A673 (cell line): ENCODE data around the gene PRR14. TPM values are rescaled to one million over a fixed set of nuclear protein-coding genes. Genes with fewer than 3 reads are reported as not detected.

Source experiments
- BruUV-seq: library from RNA; stranded (reverse); fragments of 400-500 nt; replicated peaks from 2 replicates; lab custom pipeline; 2021; lab: Mats Ljungman, UMichigan
- CTCF ChIA-PET: fragments of 300-600 bp; sonication (Branson Sonifier 250); formaldehyde crosslinking; loops from one replicate; lab custom pipeline; 2022; ENCODE audit warnings: antibody characterized with exemption; lab: Charles Lee
- POLR2A ChIA-PET: fragments of 300-600 bp; sonication (Branson Sonifier 250); formaldehyde crosslinking; loops from one replicate; lab custom pipeline; 2022; ENCODE audit warnings: antibody characterized with exemption; ENCODE audit not compliant: low non-redundant PET; lab: Charles Lee
- DNase-seq: peaks from one replicate; pipeline ENCODE4 v3.0.0-alpha.2; 2015; ENCODE audit warnings: low spot score
- H3K27ac ChIP-seq: fragments of 200-600 bp; sonication (generic); 2 replicates; pipeline ENCODE4 v1.5.1; 2016; ENCODE audit warnings: mixed run types, low read depth, mild to moderate bottlenecking, mixed read lengths, antibody characterized with exemption, low read length; ENCODE audit not compliant: poor library complexity, severe bottlenecking
- H3K27me3 ChIP-seq: fragments of 200-600 bp; sonication (generic); replicated peaks from 2 replicates; pipeline ENCODE4 v1.6.1; 2017; ENCODE audit warnings: mixed run types, low read depth, mild to moderate bottlenecking, mixed read lengths, antibody characterized with exemption, low read length; ENCODE audit not compliant: insufficient read depth, poor library complexity
- H3K36me3 ChIP-seq: fragments of 200-600 bp; sonication (generic); 2 replicates; pipeline ENCODE4 v1.6.1; 2016; ENCODE audit warnings: mixed run types, mild to moderate bottlenecking, mixed read lengths, antibody characterized with exemption, low read length; ENCODE audit not compliant: insufficient read depth, poor library complexity, severe bottlenecking
- H3K4me1 ChIP-seq: fragments of 200-600 bp; sonication (generic); 2 replicates; pipeline ENCODE4 v1.6.1; 2017; ENCODE audit warnings: mixed run types, mild to moderate bottlenecking, mixed read lengths, antibody characterized with exemption, low read length; ENCODE audit not compliant: insufficient read depth, poor library complexity, severe bottlenecking
- H3K4me3 ChIP-seq: fragments of 200-600 bp; sonication (generic); 2 replicates; pipeline ENCODE4 v1.5.1; 2016; ENCODE audit warnings: low read depth, mixed run types, mild to moderate bottlenecking, mixed read lengths, low read length; ENCODE audit not compliant: poor library complexity, severe bottlenecking
- H3K9me3 ChIP-seq: fragments of 200-600 bp; sonication (generic); 2 replicates; pipeline ENCODE4 v1.6.1; 2016; ENCODE audit warnings: mixed run types, low read depth, mild to moderate bottlenecking, mixed read lengths, antibody characterized with exemption, low read length; ENCODE audit not compliant: poor library complexity, severe bottlenecking
- EZH2 ChIP-seq: fragments of 200-600 bp; sonication (generic); IDR thresholded peaks from 2 replicates; pipeline ENCODE4 v1.6.1; 2017; ENCODE audit warnings: borderline replicate concordance, low read depth, mild to moderate bottlenecking, mixed read lengths, antibody characterized with exemption, low read length; ENCODE audit not compliant: poor library complexity, severe bottlenecking
- intact Hi-C: fragments of 100-400 bp; cut with micrococcal nuclease; formaldehyde crosslinking; loops from one replicate; pipeline ENCODE4 v1.10.0; 2022; ENCODE audit not compliant: unreplicated experiment
- total RNA-seq: library from RNA; stranded (reverse); gene quantifications from 2 replicates; pipeline ENCODE4 v1.2.3, GENCODE V29; 2021
- TF ChIP-seq, protein P1 (sequence below): fragments of 300-800, 200-600 bp; sonication (generic); conservative IDR thresholded peaks from 2 replicates; pipeline ENCODE4 v1.5.1; 2017; ENCODE audit warnings: low read depth, mild to moderate bottlenecking, antibody characterized with exemption, low read length, moderate library complexity, mixed read lengths

PRR14 gene
- total RNA-seq, 1 experiment from 2014 or later: 35.7 TPM

DNA sequence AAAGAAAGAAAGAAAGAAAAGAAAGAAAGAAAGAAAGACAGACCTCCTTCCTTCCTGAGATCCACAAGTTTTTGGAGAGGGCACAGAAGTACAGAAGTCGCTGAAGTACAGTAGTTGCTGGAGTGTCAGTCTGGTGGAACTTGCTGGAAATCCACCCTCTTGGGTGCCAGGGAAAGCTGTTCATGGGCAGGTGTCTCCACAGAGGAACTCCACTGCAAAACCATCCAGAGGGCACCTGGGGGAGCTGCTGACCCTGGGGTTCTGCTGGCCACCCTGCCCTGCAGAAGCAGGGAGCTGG is 3.5 kb upstream of the PRR14 start:
- Histone ChIP-seq H3K9me3 (no peaks in the 10 kb centered on the region), H3K4me3 (no peak overlapping the region), H3K27me3 (no peaks in the 10 kb centered on the region), H3K27ac (no peak overlapping the region), H3K4me1 (peaks cover 3% of the 10 kb centered on the region), H3K36me3 (no peaks in the 10 kb centered on the region)
- ChIA-PET CTCF (no interaction called here), POLR2A (no interaction called here)
- TF ChIP-seq, protein P1, sequence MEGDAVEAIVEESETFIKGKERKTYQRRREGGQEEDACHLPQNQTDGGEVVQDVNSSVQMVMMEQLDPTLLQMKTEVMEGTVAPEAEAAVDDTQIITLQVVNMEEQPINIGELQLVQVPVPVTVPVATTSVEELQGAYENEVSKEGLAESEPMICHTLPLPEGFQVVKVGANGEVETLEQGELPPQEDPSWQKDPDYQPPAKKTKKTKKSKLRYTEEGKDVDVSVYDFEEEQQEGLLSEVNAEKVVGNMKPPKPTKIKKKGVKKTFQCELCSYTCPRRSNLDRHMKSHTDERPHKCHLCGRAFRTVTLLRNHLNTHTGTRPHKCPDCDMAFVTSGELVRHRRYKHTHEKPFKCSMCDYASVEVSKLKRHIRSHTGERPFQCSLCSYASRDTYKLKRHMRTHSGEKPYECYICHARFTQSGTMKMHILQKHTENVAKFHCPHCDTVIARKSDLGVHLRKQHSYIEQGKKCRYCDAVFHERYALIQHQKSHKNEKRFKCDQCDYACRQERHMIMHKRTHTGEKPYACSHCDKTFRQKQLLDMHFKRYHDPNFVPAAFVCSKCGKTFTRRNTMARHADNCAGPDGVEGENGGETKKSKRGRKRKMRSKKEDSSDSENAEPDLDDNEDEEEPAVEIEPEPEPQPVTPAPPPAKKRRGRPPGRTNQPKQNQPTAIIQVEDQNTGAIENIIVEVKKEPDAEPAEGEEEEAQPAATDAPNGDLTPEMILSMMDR: no peak
- TF ChIP-seq EZH2: no peak
- no TSS peak for BruUV-seq
- intact Hi-C loops: no loop called here
- DNase-seq: no peak

DNA sequence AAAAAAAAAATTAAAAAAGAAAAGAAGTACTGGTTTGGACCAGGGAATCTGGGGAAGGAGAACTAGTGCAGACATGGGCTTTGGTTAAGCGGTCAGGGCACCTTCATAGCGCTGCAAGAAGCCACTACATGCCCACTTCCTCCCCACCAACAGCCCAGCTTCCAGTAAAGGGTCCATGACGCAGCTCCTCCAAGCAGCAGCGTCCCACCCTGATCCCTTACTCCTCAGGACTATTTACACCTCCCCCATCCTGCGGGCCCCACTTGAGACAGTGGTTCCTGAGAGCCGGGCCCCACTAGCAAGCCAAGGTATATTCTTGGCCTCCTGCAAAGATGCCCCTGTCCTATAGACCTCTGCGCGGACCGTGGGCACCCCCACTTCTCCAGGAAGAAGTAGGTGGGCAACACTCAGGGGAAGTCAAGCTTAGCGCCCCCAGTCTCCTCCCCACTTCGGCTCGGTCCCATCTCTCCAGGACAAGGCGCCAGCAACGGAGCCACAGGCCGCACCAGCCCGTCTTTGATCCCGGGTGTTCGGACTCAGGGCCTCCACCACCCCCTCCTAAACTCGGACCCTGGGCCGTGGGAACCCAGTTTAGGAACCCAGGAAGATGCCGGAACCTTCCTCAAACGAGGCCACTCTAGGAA is 913 bp upstream of the PRR14 start:
- no peak for DNase-seq
- Histone ChIP-seq H3K27ac (peak overlapping the region; percentile 85), H3K4me3 (peak overlapping the region; percentile 86), H3K27me3 (no peaks in the 10 kb centered on the region), H3K4me1 (peaks cover 5% of the 10 kb centered on the region), H3K9me3 (no peaks in the 10 kb centered on the region), H3K36me3 (peaks cover 13% of the 10 kb centered on the region)
- TF ChIP-seq, protein P1: no peak
- TF ChIP-seq EZH2: no peak
- CTCF ChIA-PET: interaction anchor here (0.5 to 0.7 kb wide), 2 partner anchors 51 to 240 kb away, joined by 3 to 9 read pairs; no protein-coding TSS in a partner anchor
- intact Hi-C loops: loop anchor here (1.0 kb wide), 1 partner anchor 8 kb away; the partner anchor contains the start of gene FBRS
- BruUV-seq: TSS peak; percentile 86
- POLR2A ChIA-PET: interaction anchor here (0.5 kb wide), 1 partner anchor 23 kb away, joined by 4 read pairs; no protein-coding TSS in a partner anchor

DNA sequence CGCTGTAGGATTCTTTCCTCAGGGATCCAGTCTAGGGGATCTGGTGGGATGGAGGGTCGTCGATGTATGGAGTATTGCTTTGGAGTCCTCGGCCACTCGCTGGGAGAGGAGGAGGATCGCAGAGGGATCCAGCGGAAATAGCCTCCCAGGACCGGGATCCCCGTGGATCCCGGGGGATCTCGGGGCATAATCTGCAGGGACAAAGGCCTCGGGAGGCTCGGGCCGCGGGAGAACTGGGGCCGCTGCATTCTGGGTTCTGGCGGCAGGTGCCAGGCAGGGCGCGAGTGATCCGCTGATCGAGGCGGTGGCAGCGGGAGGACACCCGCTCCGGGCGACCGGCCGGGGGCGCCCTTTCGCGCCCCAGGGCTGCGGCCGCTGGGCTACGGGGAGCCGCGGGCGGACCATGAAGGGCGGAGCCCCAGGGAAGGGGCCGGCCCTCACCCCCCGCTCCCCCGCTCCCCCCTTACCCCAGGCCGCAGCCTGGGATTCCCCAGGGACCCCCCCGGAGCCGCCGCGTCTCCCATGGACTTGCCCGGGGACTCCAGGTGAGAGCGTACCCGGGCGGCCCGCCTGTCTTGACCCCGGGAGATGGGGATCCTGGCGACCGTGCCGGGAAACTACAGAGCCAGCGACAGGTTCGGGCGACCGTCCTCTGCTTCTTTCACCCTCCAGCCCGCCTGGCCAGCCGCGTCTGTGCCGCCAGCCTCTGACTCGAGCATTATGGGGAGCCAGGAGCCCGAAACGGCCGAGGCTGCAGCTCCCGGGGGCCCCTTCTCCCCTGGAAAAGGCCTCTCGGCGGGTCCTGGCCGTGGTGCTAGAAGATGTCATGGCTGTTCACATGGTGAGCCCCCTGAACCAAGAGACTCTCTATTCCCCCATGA is 604 bp downstream of the PRR14 start:
- peak; percentile 65 for DNase-seq
- peaks cover 5% of the 10 kb centered on the region for H3K4me1 ChIP-seq
- ChIA-PET POLR2A (no interaction called here), CTCF (interaction anchor here (0.5 kb wide), 1 partner anchor 240 kb away, joined by 3 read pairs; no protein-coding TSS in a partner anchor)
- H3K27ac ChIP-seq: peak overlapping the region; percentile 85
- H3K36me3 ChIP-seq: peaks cover 28% of the 10 kb centered on the region
- no TSS peak for BruUV-seq
- peak overlapping the region; percentile 86 for H3K4me3 ChIP-seq
- no peak for TF ChIP-seq EZH2
- TF ChIP-seq, protein P1: peak; percentile 53
- H3K9me3 ChIP-seq: no peaks in the 10 kb centered on the region
- H3K27me3 ChIP-seq: no peaks in the 10 kb centered on the region
- intact Hi-C loops: no loop called here
